ENCODE measurements around the gene SERPINB13.

DNA sequence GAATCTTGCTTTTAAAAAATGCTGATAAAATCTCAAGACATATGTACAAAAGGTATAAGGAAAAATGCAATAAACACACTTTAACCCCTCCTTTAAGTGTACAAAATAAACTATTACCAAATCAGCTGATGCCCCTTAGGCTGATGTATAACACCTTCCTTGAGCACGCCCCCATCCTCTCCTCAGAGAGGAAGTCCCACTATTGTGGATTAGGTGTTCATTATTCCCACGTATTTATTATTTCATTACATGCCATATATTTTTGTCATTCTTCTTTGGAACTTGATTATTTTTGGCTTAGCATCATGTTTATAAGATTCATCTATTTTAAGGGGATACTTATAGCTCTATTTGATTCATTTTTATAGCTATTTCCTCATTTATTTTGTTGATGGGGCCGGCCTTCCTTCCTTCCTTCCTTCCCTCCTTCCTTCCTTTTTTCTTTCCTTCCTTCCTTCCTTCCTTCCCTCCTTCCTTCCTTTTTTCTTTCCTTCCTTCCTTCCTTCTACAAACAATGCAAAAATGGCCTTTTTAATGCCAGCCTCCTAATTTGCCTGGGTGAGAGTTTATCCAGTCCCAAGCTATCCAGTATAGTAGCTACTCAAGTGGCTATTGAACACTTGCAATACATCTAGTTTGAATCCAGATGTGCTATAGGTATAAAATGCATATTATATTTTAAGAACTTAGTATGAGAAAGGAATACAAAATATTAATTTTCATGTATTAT is 4.0 kb downstream of the SERPINB13 start:
- TF ChIP-seq, protein P1, sequence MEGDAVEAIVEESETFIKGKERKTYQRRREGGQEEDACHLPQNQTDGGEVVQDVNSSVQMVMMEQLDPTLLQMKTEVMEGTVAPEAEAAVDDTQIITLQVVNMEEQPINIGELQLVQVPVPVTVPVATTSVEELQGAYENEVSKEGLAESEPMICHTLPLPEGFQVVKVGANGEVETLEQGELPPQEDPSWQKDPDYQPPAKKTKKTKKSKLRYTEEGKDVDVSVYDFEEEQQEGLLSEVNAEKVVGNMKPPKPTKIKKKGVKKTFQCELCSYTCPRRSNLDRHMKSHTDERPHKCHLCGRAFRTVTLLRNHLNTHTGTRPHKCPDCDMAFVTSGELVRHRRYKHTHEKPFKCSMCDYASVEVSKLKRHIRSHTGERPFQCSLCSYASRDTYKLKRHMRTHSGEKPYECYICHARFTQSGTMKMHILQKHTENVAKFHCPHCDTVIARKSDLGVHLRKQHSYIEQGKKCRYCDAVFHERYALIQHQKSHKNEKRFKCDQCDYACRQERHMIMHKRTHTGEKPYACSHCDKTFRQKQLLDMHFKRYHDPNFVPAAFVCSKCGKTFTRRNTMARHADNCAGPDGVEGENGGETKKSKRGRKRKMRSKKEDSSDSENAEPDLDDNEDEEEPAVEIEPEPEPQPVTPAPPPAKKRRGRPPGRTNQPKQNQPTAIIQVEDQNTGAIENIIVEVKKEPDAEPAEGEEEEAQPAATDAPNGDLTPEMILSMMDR (IDR thresholded peaks at IDR 0.05): no peak
- TF ChIP-seq EZH2 (IDR thresholded peaks at IDR 0.05; ENCODE audit: borderline replicate concordance, insufficient read depth, low read depth, low read length, poor library complexity, severe bottlenecking): no peak
